Thyroid gland (tissue), 4 donors: ENCODE results near the gene KCTD19. TPM values are rescaled to one million over a fixed set of nuclear protein-coding genes. Genes with fewer than 3 reads are reported as not detected.

Source experiments
- DNase-seq, 2 donors: peaks; one replicate each; pipeline ENCODE4 v3.0.0-alpha.2; 2019
- H3K27ac ChIP-seq, 3 donors: fragments of 200-600 bp; sonication (generic); 1 replicate in 2 of 3; 2 replicates in 1 of 3; pipeline ENCODE4 v1.5.1; 2016 to 2019; ENCODE audit warnings: mild to moderate bottlenecking in 1 of 3, moderate library complexity in 1 of 3
- H3K27me3 ChIP-seq: fragments of 200-600 bp; sonication (generic); one replicate; pipeline ENCODE4 v1.5.1; 2019
- H3K36me3 ChIP-seq, 2 donors: fragments of 200-600 bp; sonication (generic); one replicate each; pipeline ENCODE4 v1.5.1; 2016 to 2019
- H3K4me1 ChIP-seq, 2 donors: fragments of 200-600 bp; sonication (generic); one replicate each; pipeline ENCODE4 v1.5.1; 2017 to 2019
- H3K4me3 ChIP-seq, 3 donors: fragments of 200-600 bp; sonication (generic); replicated peaks in 1 of 3; 1 replicate in 2 of 3; 2 replicates in 1 of 3; pipeline ENCODE4 v1.5.1; 2016; ENCODE audit warnings: mild to moderate bottlenecking in 1 of 3
- H3K9me3 ChIP-seq: fragments of 200-600 bp; sonication (generic); one replicate; pipeline ENCODE4 v1.5.1; 2017
- POLR2A ChIP-seq, 2 donors: fragments of 450-650 bp; IDR thresholded peaks; one replicate each; pipeline ENCODE4 v1.6.1; 2017; ENCODE audit warnings: antibody characterized with exemption in 2 of 2, mild to moderate bottlenecking in 2 of 2, moderate library complexity in 1 of 2
- WGBS, 2 donors: methylation state at CpG; one replicate each; pipeline ENCODE4 v1.1.5; 2017; 5-methylcytosine and 5-hydroxymethylcytosine counted together
- intact Hi-C: fragments of 100-400 bp; cut with DNase I; formaldehyde crosslinking; loops from one replicate; pipeline ENCODE4 v1.15.1; 2023
- total RNA-seq, 4 donors: library from RNA; depleted of rRNA; stranded (reverse); fragments of >200 nt; gene quantifications; one replicate each; pipeline ENCODE4 v1.2.3, GENCODE V29; 2016
- TF ChIP-seq, protein P1 (sequence below), 6 experiments: fragments of 200-600 bp in 3 of 6; fragments of 450-650 bp in 3 of 6; sonication (generic) in 3 of 6; IDR thresholded peaks; one replicate each; pipeline ENCODE4 v1.5.1; 2016 to 2019; ENCODE audit warnings: antibody characterized with exemption in 6 of 6, mild to moderate bottlenecking in 2 of 6, inconsistent platforms in 1 of 6, moderate library complexity in 1 of 6

KCTD19 gene
- total RNA-seq, 4 donors from 2014 or later, result 2.6 TPM; not detected in 3

DNA sequence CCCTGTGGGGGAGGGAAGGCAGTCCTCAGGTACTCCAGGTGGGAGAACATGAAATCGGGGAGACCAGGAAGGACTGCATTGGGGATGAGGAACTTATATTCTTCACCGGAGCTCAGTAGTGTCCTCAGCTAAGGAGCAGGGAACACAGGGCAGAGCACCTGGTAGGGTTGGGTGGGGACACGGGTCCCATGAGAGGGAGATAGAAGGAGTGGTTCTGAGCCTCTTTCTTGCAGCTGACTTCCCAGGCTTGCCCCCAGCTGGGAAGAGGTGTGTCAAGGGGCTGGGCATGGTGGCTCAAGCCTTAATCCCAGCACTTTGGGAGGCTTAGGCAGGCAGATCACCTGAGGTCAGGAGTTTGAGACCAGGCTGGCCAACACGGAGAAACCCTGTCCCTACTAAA is 81.4 kb downstream of the KCTD19 start:
- H3K4me1 ChIP-seq, result peaks cover 52 to 74% of the 10 kb centered on the region in 2 donors
- TF ChIP-seq POLR2A (IDR thresholded peaks at IDR 0.05), result no peak
- TF ChIP-seq, protein P1, sequence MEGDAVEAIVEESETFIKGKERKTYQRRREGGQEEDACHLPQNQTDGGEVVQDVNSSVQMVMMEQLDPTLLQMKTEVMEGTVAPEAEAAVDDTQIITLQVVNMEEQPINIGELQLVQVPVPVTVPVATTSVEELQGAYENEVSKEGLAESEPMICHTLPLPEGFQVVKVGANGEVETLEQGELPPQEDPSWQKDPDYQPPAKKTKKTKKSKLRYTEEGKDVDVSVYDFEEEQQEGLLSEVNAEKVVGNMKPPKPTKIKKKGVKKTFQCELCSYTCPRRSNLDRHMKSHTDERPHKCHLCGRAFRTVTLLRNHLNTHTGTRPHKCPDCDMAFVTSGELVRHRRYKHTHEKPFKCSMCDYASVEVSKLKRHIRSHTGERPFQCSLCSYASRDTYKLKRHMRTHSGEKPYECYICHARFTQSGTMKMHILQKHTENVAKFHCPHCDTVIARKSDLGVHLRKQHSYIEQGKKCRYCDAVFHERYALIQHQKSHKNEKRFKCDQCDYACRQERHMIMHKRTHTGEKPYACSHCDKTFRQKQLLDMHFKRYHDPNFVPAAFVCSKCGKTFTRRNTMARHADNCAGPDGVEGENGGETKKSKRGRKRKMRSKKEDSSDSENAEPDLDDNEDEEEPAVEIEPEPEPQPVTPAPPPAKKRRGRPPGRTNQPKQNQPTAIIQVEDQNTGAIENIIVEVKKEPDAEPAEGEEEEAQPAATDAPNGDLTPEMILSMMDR (IDR thresholded peaks at IDR 0.05), result no peak
- DNase-seq, result no peak
- no peak overlapping the region for H3K4me3 ChIP-seq
- 71 to 74% methylated on average over 4 of the region's 4 CpGs for WGBS, 2 donors
- no peaks in the 10 kb centered on the region for H3K36me3 ChIP-seq
- intact Hi-C loops, result no loop called here
- H3K27me3 ChIP-seq, result no peaks in the 10 kb centered on the region
- peak overlapping the region in 2 of 3 donors; percentile 80 to 91 for H3K27ac ChIP-seq
- H3K9me3 ChIP-seq, result no peaks in the 10 kb centered on the region

DNA sequence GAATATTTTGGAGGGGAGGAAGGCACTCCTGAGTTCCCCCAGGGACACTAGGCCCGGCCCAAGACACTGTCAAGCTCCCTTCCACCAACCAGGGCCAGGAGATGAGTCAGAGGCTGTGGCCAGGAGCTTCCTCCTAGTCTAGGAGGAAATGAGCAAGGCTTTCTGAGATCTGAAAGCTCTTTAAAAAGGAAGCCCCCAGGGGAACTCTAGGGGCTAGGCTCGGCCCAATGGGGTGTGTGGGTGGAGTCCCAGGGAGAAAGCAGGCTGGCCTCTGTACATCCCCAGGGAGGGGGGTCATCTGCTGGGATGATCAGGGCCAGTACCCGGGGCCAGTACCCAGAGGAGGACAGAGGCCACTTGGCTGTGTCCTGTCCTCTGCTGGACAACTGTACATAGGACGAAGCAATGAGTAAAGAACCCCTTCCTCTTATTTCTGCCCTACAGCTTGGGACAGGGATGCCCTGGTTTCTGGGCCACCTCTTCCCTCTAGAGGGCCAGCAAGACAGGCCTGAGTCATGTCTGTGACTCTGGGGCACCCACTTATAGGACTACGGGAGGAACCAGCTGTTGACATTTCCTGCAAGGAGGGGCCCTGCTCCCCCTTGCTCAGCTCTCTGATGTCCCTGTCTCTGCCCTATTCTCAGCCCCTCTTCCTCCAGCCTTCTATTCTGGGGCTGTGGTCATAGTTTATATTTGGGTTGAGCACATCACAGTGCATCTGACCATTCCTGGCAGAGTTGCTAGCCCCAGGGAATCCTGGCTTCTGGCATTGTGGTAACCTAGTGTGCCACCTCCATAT is 82.0 kb downstream of the KCTD19 start:
- intact Hi-C loops, result no loop called here
- WGBS, 2 donors, result 41 to 47% methylated on average over 3 to 4 of the region's 5 CpGs
- no peaks in the 10 kb centered on the region for H3K36me3 ChIP-seq
- H3K4me1 ChIP-seq, result peaks cover 57 to 80% of the 10 kb centered on the region in 2 donors
- no peaks in the 10 kb centered on the region for H3K27me3 ChIP-seq
- H3K27ac ChIP-seq, result peak overlapping the region; percentile 77 to 91 (median 80)
- DNase-seq, result peak; percentile 26 to 28
- H3K9me3 ChIP-seq, result no peaks in the 10 kb centered on the region
- TF ChIP-seq POLR2A (IDR thresholded peaks at IDR 0.05), result no peak
- TF ChIP-seq, protein P1 (IDR thresholded peaks at IDR 0.05), result no peak
- H3K4me3 ChIP-seq, result no peak overlapping the region

DNA sequence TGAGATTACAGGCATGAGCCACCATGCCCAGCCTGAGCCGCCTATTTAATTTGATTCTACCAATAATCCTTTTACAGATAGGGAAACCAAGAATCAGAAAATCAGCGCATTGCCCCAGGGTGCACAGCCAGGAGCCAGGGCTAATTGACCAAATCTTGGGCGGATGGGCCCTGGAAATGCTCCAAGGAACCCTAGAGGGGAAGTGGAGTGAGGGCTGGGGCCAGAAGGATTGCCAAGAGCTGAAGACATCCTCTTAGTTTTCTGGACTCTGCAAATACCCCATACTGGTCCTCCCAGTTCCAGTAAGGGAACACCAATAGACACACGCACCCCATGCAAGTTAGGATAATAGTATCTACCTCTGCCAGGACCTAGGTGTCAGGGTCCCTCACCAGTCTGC is 83.1 kb downstream of the KCTD19 start:
- Histone ChIP-seq H3K27me3 (no peaks in the 10 kb centered on the region), H3K36me3 (peaks cover 4 to 10% of the 10 kb centered on the region in 2 donors), H3K27ac (peak overlapping the region; percentile 77 to 91 (median 80)), H3K9me3 (no peaks in the 10 kb centered on the region), H3K4me3 (no peak overlapping the region), H3K4me1 (peaks cover 52 to 72% of the 10 kb centered on the region in 2 donors)
- DNase-seq, result no peak
- TF ChIP-seq, protein P1 (IDR thresholded peaks at IDR 0.05), result no peak
- TF ChIP-seq POLR2A (IDR thresholded peaks at IDR 0.05), result no peak
- 72 to 82% methylated on average over 4 of the region's 4 CpGs for WGBS, 2 donors
- intact Hi-C loops, result no loop called here

DNA sequence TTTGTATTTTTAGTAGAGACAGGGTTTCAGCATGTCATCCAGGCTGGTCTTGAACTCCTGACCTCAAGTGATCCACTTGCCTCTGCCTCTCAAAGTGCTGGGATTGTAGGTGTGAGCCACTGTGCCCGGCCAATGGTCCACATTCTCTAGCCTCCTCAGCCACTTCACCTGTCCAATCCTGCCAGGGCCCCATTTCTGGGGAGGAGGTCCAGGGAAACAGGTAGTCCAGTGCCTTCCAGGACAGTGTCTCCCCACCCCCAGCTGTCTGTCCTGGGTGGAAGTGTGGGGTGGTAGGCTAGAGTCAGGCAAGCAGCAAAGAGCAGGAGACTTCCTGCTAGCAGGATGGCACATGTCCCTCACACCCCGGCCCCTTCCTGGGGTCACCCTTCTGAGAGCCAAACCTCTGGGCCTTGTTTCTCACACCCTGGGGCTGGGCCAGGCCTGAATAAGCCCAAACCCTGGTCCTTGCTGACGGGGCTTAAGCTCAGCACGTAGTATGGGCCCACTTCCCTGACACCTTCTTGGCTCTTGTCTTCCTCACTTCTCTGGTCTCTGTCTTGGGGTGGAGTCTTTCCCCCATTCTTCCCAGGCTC is 84.3 kb downstream of the KCTD19 start:
- H3K4me3 ChIP-seq, result no peak overlapping the region
- H3K4me1 ChIP-seq, result peaks cover 43 to 62% of the 10 kb centered on the region in 2 donors
- WGBS, 2 donors, result 74 to 75% methylated on average over 4 of the region's 4 CpGs
- H3K36me3 ChIP-seq, result peaks cover 16 to 22% of the 10 kb centered on the region in 2 donors
- DNase-seq, result no peak
- TF ChIP-seq POLR2A (IDR thresholded peaks at IDR 0.05), result no peak
- TF ChIP-seq, protein P1 (IDR thresholded peaks at IDR 0.05), result no peak
- intact Hi-C loops, result no loop called here
- H3K9me3 ChIP-seq, result no peaks in the 10 kb centered on the region
- peak overlapping the region; percentile 73 to 91 (median 90) for H3K27ac ChIP-seq
- H3K27me3 ChIP-seq, result no peaks in the 10 kb centered on the region
